GM12801 (cell line): ENCODE results near the gene TRPM3.

Experiments
- TF ChIP-seq, protein P1 (sequence below): IDR thresholded peaks from one replicate; pipeline ENCODE4 v1.5.1; 2011; ENCODE audit warnings: control low read depth; ENCODE audit not compliant: insufficient read length; ENCODE audit errors: extremely low read depth

TRPM3 gene

DNA sequence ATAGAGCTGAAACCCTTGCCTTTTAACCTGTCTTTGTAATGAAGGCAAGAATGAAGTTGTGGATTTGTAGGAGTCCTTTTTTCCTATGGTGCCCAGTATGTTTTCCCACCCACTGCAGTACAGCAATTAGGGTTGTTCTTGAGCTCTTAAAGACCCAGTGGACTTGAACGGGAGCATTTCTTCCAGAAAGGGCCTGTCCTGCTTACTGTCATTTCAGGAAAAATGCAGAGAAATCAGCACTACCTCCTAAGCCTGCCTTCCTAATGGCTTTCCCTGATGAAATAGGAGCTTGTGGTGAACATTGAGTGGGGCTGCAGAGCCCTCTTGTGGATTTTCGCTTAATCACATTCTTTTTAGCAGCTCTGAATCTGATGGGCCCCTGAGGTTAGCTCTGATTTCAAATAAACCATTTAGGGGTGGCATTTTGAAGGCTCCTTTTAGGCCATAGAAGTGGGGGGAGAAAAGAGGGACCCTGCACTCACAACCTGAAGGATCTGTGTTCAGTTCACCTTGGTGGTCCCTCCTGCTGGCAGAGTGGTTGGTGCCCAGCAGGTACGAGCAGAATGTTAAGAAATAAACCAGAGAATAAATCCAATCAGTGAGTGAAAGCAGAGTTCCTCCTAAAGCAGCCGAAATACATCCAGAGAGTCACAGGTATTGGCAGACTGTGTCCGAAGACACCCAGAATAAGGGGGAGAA, 519.0 kb downstream of the TRPM3 start:
- TF ChIP-seq, protein P1, sequence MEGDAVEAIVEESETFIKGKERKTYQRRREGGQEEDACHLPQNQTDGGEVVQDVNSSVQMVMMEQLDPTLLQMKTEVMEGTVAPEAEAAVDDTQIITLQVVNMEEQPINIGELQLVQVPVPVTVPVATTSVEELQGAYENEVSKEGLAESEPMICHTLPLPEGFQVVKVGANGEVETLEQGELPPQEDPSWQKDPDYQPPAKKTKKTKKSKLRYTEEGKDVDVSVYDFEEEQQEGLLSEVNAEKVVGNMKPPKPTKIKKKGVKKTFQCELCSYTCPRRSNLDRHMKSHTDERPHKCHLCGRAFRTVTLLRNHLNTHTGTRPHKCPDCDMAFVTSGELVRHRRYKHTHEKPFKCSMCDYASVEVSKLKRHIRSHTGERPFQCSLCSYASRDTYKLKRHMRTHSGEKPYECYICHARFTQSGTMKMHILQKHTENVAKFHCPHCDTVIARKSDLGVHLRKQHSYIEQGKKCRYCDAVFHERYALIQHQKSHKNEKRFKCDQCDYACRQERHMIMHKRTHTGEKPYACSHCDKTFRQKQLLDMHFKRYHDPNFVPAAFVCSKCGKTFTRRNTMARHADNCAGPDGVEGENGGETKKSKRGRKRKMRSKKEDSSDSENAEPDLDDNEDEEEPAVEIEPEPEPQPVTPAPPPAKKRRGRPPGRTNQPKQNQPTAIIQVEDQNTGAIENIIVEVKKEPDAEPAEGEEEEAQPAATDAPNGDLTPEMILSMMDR, result no peak

DNA sequence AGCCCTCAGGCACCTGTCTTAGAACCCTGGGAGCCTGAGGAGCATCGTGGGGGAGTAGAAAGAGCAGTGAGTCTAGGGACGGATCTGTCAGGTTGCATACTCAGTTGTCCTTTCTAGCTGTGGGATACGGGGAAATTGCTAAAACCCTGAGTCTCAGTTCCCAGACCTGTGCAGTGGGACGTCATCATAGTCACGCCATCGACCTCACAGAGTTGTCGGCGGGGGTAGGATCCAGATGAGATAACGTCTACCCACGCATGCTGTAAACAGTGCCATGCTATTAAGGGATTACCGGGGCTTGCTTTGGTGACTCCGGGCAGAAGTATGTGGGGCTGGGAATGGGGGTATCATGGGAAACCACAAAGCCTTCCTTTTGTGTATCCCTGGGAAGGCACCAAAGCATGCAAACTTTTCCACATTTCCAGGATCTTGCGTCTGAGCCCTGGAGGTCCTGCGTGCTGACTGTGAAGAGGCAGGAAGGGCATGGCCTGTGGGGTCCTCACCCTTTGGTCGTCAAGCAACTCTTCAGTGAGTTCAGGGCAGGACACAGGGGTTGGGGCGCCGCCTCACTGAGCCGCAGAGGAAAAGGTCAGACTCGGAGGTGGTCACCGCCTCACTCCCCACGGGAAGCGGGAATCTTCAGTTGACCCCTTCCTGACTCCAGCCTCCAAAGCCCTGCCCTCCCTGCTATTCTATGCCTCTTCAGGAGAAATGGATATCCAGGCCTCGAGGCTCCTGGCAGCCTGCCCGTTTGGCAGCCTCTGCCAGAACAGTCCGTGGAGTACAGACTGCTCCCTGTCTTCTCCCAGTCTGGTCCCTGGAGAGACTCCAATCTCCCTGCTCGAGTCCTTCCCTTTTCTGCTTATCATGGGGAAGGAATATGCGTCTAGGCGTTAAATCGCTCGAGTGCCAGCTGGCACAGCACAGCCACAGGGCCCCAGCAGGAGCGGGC, 520.1 kb downstream of the TRPM3 start:
- TF ChIP-seq, protein P1, result no peak

DNA sequence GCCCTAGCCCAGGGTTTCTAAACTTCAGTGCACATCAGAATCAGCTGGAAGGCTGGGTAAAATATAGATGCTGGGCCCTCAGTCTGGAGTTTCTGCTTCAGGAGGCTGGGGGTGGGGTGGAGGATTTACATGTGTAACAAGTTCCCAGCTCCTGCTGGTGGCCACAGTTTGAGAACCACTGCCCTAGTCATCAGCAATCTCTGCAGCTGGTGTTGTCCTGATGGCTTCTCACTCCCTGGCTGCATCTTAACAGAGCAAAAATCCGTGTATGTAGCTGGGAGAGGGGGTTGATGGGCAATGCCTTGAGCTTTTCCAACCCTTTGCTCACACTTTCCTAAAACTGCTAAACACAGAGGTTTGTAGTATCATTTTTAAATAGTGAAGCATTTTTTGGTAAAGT, 520.9 kb downstream of the TRPM3 start:
- TF ChIP-seq, protein P1, result no peak

DNA sequence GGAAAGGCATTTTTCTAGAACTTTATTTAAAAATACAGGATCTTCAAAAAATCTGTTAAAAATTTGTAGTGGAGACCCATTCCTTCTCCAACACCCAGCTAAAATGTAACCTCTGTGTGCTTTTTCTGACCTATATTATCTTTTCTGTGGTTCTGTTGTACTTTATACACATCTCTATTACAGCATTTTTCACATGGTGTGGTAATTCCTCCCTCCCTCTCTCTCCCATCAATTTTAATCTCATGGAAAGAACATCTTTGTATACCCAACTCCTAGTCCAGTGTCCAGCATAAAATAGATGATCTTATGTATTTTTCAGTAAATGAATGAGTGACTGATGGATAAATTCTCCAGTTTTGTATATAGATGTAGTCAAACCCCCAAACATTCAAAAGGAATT, 523.5 kb downstream of the TRPM3 start:
- TF ChIP-seq, protein P1, result no peak

DNA sequence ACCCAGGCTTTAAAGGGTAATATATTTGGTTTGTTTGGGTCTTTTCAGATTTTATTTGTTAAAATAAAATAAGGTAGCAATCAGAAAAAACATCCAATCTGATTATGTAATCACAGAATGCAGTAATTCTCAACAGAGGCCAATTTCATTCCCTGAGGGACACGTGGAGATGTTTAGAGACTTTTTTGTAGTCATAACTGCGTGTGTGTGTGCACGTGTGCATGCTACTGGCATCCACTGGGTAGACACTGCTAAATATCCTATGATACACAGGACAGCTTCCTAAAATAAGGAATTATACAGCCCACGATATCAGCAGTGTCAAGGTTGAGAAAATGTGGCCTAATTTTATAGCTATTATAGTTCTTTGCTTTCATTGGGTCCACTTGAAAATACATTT, 526.2 kb downstream of the TRPM3 start:
- TF ChIP-seq, protein P1, result no peak

DNA sequence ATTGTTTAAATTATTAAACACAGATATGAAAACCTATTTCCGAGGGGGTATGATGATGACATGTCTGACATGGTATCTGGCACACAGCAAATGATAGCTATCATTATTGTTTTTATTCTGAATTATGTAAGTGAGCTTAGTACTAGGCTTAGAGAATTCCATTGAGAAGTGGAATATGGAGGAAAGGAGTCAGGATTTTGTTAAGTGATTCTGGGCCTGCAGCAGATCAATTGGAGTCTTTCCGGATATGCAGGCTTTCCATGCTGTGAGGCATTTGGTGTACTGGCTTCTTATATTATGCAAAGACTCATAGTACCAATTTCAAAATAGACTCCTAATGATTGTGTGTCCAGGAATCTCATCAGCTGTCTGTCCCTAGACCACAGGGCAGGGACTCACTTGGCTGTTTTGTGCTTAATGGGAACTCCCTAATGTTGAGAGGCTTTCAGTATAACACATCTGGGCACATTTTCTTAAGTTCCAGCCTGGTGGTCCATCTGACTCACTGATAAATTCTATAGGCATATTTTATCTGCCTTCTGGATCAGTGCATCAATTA, 527.0 kb downstream of the TRPM3 start:
- TF ChIP-seq, protein P1, result no peak

DNA sequence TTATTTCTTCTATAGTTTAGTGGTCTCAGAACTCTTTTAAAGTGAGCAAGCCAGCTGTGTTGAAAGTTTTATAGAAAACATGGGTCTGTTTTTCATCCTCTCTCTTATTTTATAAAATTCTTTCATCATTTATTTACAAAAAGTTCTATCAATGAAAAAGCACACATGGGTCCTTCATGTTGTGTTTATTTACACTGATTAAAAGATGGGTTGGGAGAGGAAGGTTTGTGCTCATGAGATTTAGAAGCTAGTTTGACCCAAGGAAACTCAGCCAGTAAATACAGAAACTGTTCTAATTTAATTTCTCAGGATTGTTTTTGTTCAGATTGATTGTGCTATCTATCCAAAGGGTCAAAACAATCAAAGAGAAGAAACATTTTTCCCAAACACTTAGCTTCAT, 528.2 kb downstream of the TRPM3 start:
- TF ChIP-seq, protein P1, result no peak
